ENCODE measurements around the gene CCN2. TPM values are rescaled to one million over a fixed set of nuclear protein-coding genes. Genes with fewer than 3 reads are reported as not detected.

The CCN2 gene
- polyA plus RNA-seq, 2 donors, result 13.4 to 15.9 TPM

Other genes with a start within 250 kb of the CCN2 start
- not detected for gene OR2A4, start 250.0 kb downstream of the CCN2 start, polyA plus RNA-seq
- not detected for gene CTAGE9, start 240.4 kb downstream of the CCN2 start, polyA plus RNA-seq
- gene ENPP1, start 143.4 kb downstream of the CCN2 start, polyA plus RNA-seq, result 1 to 10 TPM in 1 of 2 donors, under 1 TPM in 1; 0.84 to 2.8 TPM

Measured in esophagus (tissue), 2 donors.